ENCODE data around the gene DNAJC18.
"Not testable (repeated sequence)": the region's sequence is repeated elsewhere in the genome, so short reads cannot be mapped to it uniquely, and the experiment has no call there.

DNAJC18 gene

DNA sequence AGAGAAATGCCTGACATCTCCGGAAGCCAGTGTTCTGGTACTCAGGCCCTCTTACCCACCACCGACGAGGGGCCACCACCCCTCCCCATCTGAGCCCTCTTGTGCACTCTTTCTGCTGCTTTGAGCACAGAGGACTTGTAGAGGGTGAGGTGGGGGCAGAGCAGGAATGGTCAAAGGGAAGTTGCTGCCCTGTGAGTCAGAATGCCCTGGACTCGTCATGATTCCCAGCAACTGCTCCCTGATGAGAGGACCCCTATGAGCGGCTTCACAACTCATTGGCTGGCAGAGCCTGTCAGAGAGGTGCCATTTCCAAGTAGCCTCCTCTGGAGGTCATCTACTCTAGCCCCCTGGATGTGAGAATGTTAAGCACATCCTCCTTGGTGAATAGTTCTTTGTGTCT is 22.4 kb upstream of the DNAJC18 start:
- DNase-seq (ENCODE audit: insufficient read length, low spot score) (no peak), FAIRE-seq (no peak)

GRCh38 chr5:139461176-139461575 is 21.9 kb upstream of the DNAJC18 start:
- no peak for FAIRE-seq
- no peak for DNase-seq (ENCODE audit: insufficient read length, low spot score)

DNA sequence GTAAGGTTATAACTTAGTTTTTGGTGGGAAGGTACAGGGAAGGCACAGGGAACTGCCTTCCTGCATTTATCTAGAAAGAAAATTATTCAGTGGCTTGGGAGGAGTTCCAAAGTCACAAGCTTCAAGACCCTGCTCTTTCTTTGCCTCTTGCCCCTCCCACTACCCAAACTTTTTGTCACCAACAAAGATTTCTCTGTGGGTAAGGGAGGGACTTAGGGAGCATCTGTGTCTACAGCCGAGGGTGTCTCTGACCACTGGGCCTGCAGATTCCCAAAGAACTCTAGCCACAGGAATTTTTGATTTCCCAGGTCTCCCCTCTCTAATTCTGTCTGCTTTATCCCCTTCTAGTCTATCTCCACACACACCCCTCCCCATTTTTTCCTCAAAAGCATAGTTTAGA is 21.1 kb upstream of the DNAJC18 start:
- FAIRE-seq: no peak

GRCh38 chr5:139459451-139459934 is 20.2 kb upstream of the DNAJC18 start:
- FAIRE-seq (peak; percentile 86), DNase-seq (ENCODE audit: insufficient read length, low spot score) (no peak)

More for the DNA sequence above, 21.1 kb upstream of the DNAJC18 start:
- DNase-seq (ENCODE audit: insufficient read length, low spot score): no peak

DNA sequence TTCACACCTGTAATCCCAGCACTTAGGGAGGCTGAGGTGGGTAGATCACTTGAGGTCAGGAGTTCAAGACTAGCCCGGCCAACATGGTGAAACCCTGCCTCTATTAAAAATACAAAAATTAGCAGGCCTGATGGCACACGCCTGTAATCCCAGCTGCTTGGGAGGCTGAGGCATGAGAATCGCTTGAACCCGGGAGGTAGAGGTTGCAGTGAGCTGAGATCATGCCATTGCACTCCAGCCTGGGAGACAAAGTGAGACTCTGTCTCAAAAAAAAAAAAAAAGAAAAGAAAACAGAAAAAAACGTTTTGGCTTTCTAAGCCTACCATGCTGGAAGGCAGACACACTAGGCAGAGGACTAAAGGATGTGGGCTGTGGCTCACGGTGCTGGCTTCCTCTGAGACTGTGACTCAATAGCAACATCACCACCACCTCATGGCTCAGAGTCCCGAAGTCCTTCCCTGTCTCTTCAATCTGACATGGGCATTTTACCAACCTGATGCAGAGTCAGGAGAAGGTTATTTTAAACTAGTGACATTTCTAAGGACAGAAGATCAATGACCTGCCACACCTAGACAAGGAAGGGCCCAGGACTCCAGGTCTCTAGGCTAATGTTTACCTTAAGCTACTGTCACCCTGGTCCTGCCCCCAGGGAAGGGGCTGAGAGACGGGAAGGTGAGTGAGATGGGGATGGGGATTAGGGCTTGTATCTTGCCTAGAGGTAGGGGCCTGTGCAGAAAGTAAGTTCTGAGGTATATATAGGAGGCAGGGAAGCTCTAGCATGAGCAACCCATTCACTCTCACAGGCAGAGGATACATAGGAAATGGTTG is 19.5 kb upstream of the DNAJC18 start:
- FAIRE-seq: peak; percentile 80
- DNase-seq (ENCODE audit: insufficient read length, low spot score): no peak

DNA sequence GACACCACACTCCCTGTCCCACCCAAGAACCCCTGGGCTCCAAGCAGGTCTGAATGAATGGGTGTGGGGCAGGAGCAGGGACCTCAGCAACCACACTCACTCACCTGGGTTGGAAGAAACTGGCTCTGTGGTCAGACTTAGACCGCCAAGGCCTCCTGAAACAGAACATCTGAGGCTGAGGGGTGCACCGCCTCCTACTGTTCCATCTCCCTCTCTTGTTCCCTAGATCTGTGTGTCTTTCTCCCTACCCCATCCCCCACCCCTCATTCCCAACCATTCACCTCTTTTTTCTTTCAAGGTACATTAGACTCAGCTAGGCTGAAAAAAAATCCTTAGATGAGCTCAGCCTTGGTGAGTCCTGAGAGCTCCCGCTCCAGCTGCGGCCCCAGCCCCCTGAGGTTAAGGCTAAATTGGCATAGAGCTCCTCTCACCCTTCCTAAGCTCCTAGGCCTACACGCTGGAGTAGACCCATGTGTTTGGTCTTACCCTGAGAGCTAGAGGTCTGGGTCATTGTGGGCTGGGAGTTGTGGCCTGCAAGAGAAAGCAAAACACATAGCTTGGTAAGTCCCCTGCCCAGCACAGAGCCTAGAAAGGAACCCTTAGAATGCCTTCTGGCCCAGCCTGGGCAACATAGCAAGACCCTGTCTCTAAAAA is 18.5 kb upstream of the DNAJC18 start:
- FAIRE-seq: peak; percentile 68
- DNase-seq (ENCODE audit: insufficient read length, low spot score): no peak

GRCh38 chr5:139457241-139457640 is 17.9 kb upstream of the DNAJC18 start:
- FAIRE-seq: no peak

GRCh38 chr5:139456776-139457175 is 17.5 kb upstream of the DNAJC18 start:
- no peak for DNase-seq (ENCODE audit: insufficient read length, low spot score)
- FAIRE-seq: no peak

More at GRCh38 chr5:139457241-139457640, 17.9 kb upstream of the DNAJC18 start:
- no peak for DNase-seq (ENCODE audit: insufficient read length, low spot score)

- FAIRE-seq: no peak
- no peak for DNase-seq (ENCODE audit: insufficient read length, low spot score)
Observed at GRCh38 chr5:139454568-139455290, 15.4 kb upstream of the DNAJC18 start.

DNA sequence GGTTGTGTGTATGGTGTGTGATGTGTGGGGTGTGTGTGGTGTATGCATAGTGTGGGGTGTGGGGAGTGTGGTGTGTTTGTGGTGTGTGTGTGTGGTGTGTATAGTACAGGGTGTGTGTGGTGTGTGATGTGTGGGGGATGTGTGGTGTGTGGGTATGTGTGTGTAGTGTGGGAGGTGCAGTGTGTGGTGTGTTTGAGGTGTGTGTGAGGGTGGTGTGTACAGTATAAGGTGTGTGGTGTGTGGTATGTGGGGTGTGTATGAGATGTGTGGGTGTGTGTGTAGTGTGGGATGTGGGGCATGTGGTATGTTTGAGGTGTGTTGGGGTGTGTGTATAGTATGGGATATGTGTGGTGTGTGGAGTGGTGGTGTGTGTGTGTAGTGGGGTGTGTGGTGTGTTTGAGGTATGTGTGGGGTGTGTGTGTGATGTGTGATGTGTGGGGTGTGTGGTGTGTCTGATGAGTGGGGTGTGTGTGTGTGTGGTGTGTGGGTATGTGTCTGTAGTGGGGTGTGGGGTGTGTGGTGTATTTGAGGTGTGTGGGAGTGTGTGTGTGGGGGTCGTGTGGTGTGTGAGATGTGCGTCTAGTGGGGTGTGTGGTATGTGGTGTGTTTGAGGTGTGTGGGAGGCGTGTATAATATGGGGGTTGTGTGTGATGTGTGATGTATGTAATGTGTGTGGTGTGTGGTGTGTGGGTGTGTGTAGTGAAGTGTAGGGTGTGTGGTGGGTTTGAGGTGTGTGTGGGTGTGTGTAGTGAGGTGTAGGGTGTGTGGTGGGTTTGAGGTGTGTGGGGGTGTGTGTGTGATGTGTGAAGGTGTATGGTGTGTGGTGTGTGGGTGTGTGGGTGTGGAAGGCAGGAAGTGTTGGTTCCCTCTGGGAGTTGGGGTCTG is 14.6 kb upstream of the DNAJC18 start:
- no peak for DNase-seq (ENCODE audit: insufficient read length, low spot score)
- no peak for FAIRE-seq

- FAIRE-seq: no peak
- no peak for DNase-seq (ENCODE audit: insufficient read length, low spot score)
Observed at GRCh38 chr5:139451878-139452660, 12.7 kb upstream of the DNAJC18 start.

GRCh38 chr5:139451176-139451575 is 11.9 kb upstream of the DNAJC18 start:
- FAIRE-seq (no peak), DNase-seq (ENCODE audit: insufficient read length, low spot score) (no peak)

- FAIRE-seq: peak; percentile 45
Observed at GRCh38 chr5:139446956-139447779, 7.8 kb upstream of the DNAJC18 start.

DNA sequence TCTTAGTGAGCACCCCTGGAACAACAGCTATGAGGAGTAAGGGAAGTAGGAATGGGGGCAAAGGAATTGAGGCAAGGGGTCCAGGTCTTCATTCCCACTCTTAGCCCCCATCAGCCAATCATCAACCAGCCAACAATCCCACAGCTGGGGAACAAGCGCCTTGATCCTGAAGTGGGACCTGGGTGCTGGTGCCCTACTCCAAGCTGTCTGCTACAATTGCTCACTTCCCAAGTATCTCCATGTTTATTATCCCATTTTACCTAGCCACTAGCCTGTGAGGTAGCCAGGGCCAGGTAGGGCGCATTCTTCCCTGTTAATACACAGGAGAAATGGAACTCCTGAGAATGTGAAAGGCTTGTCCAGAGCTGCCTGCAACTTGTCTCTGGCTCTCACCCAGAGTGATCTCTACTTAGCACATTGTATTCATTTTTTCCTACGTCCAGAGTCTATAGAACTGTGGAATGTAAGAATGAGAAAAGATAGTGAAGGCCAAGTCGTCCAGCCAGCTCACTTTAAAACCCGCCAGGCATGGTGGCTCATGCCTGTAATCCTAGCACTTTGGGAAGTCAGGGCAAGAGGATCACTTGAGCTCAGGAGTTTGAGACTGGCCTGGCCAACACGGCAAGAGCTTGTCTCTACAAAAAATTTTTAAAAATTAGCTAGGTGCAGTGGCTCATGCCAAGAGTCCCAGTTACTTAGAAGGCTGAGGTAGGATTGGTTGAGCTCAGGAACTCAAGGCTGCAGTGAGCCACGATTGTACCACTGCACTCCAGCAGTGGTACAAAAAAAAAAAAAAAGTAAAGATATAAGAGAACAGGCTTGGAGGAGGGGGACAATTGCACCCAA is 6.2 kb upstream of the DNAJC18 start:
- FAIRE-seq (no peak), DNase-seq (ENCODE audit: insufficient read length, low spot score) (no peak)

More at GRCh38 chr5:139446956-139447779, 7.8 kb upstream of the DNAJC18 start:
- no peak for DNase-seq (ENCODE audit: insufficient read length, low spot score)

DNA sequence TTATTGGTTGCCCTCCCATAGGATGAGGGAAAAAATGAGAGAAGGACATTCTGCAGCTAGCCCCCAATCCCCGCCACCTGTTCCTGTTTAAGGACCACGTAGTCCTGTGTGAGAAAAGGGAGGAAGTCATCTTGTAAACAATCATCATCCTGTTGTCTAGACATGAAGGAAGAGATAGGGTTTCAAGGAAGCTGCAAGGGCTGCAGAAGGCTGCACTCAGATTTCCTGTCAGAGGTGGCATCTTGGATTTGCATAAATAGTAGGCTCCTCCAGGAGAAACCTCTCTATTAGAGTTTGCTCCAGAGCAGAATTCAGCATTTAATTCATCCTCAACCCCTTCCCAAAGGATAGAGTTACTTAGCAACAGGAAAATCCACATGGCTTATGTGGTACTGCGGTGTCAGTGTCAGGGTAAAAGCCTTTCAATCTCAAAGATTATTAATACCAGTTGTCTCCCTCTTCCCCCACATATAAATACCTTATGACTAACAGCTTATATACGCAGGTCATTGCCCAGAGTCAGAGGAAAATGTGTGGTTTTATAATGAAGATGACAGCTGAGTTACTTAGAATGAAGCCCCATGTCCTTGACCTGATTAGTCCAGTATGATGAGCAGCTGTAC is 4.6 kb upstream of the DNAJC18 start:
- FAIRE-seq (no peak), DNase-seq (ENCODE audit: insufficient read length, low spot score) (no peak)

GRCh38 chr5:139440416-139440815 is 1.1 kb upstream of the DNAJC18 start:
- not testable (repeated sequence) for FAIRE-seq; DNase-seq (ENCODE audit: insufficient read length, low spot score)

GRCh38 chr5:139438707-139439012 is 665 bp downstream of the DNAJC18 start:
- peak; percentile 40 for FAIRE-seq
- no peak for DNase-seq (ENCODE audit: insufficient read length, low spot score)
